ENCODE measurements around the gene SHC3. TPM values are rescaled to one million over a fixed set of nuclear protein-coding genes. Genes with fewer than 3 reads are reported as not detected.

Gene SHC3
- total RNA-seq, 1 experiment from 2014 or later, result 1.7 TPM

GRCh38 chr9:88986776-88987175 lies 191.8 kb downstream of the SHC3 start:
- no peak for DNase-seq (ENCODE audit: low read depth)

GRCh38 chr9:88985616-88986015 lies 193.0 kb downstream of the SHC3 start:
- no peak for DNase-seq (ENCODE audit: low read depth)

DNA sequence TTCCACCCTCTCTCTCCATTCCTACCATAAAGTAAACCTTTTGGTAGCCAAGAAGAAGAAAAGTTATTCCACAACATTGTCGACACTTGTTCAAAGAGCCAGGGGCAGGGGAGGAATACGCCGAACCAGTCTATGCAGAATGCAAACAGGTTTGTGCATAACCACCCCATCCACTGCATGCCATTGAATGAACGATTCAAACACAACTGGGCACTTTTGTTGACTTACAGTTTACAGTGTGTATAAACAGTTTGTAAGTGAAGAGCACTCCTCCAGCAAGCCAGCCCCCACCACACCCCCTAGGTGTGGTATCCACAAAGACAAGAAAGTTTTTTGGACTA lies 194.1 kb downstream of the SHC3 start:
- DNase-seq (ENCODE audit: low read depth), result no peak

DNA sequence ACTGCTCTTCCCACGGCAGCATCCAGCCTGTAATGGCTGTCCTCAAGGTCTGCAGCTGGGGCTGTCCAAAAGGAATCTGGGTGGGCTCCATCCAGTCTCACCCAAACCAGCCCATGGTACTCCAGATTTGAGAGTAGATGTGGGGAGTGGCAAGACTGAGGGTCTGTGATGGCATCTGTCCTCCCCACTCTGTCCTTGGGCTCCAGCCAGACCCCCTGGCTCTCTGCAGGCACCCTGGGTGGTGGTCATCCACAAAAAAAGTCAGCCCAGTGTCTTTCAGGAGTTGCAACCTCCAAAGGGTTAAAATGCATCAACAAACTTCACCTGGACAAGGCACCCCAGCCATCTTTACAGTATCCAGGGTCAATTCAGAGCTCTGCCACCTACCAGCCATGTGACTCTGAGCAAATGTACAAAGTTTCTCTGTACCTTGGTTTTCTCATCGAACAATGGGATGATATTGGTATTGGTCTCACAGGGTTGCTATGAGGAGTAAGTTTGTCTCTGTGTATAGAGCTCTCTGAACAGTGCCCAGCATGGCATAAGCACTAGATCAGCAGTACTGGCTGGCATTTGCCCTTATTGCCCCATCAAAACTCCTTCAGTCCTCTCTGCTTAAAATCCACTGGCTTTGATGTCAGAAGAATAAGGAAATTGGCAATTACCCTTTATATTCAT lies 194.6 kb downstream of the SHC3 start:
- DNase-seq (ENCODE audit: low read depth), result no peak

GRCh38 chr9:88980740-88981203 lies 197.8 kb downstream of the SHC3 start:
- peak; percentile 33 for DNase-seq (ENCODE audit: low read depth)

GRCh38 chr9:88979791-88980190 lies 198.8 kb downstream of the SHC3 start:
- no peak for DNase-seq (ENCODE audit: low read depth)

DNA sequence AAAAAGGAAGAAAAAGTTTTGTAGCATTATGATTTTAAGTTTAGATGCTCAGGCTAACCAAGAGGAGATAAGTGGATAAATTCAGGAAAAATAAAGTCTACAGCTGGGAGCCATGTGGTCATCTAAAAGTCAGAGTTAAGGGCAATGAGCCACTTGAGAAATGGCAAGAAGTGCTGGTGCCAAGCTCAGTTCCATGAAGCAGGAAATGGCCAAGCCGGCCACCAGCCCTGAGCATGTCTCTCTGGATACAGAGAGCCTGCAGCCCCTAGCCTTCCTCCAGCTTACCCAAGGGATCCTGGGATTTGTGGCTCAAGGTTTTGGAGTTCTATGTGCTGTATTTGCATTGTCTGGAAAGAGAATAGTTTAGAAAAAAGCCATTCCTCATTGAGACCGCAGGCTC lies 199.6 kb downstream of the SHC3 start:
- DNase-seq (ENCODE audit: low read depth), result no peak

DNA sequence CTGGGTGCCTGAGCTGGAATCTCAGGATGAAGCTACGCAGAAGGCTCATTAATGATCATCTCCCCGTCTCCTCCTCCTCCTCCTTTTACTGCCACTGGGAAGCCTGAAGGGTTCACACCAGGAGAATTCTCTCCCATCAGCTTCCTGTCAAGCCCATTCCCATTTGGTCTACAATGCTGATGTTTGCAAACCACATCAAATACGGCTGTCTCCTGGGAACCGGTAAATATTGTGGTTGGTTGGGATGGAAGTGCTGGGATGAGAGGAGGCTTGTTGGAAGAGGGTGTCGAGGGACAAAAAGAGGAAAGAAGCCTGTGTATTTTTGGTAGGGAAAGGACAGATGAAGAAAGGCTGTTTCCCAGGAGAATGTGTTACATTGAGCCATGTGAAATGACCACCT lies 200.6 kb downstream of the SHC3 start:
- peak; percentile 73 for DNase-seq (ENCODE audit: low read depth)

- no peak for DNase-seq (ENCODE audit: low read depth)
Measured at GRCh38 chr9:88976890-88977257, 201.7 kb downstream of the SHC3 start.

- no peak for DNase-seq (ENCODE audit: low read depth)
Measured at GRCh38 chr9:88975966-88976889, 202.4 kb downstream of the SHC3 start.

GRCh38 chr9:88974641-88975040 lies 204.0 kb downstream of the SHC3 start:
- DNase-seq (ENCODE audit: low read depth), result no peak

- peak; percentile 57 for DNase-seq (ENCODE audit: low read depth)
Measured at GRCh38 chr9:88973281-88974045, 205.2 kb downstream of the SHC3 start.

DNA sequence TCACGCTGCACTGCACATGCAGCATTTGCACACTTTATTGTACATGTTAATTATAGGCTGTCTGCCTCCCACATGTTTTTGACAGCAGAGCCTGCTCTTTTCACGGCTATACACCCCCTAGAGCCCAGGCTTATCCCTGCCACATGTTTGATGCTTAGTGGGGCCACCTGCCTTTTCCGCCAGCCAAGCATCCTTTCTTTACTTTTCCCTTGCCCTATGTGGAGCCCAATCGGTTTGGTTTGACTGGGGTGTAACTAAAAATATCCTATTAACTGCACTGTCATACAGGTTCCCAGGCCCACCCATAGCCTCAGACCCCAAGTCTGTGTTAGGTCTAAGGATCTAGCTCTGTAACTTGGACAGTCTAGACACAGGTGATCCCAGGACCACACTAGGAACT lies 206.2 kb downstream of the SHC3 start:
- DNase-seq (ENCODE audit: low read depth), result no peak

GRCh38 chr9:88971131-88971960 lies 207.3 kb downstream of the SHC3 start:
- no peak for DNase-seq (ENCODE audit: low read depth)

DNA sequence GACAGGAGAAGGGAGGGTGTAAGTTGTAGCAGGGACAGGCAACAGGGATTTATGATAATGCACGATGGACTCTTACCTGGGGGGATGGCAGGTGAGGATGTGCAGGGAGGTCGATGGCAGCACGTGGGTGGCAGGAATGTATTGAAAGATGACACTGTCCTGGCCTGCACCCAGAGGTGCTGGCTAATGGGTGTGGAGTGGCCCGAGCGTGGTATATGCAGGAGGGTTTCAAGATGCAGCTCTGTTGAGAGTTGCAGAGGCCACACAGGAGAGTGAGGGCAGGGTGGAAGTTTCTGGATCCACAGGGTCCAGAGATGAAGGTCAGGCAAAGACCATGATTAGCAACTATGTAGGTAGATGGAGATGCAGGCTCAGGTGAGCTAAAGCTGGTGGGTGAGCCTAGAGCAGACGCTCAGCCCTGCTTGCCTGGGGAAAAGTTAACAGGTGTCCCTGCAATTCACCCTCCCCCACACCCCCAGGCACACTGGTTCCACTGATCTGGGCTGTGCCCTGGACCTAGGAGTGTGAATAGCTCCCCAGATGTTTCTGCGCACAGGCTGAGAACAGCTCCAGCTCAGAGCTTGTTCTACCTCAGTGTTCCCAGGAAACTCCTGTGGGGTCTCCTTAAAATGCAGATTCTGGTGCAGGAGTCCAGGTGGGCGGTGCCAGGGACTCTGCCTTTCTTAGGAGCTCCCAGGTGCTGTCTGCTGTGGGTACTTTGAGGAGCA lies 208.8 kb downstream of the SHC3 start:
- DNase-seq (ENCODE audit: low read depth), result no peak

GRCh38 chr9:88968799-88969198 lies 209.8 kb downstream of the SHC3 start:
- no peak for DNase-seq (ENCODE audit: low read depth)

DNA sequence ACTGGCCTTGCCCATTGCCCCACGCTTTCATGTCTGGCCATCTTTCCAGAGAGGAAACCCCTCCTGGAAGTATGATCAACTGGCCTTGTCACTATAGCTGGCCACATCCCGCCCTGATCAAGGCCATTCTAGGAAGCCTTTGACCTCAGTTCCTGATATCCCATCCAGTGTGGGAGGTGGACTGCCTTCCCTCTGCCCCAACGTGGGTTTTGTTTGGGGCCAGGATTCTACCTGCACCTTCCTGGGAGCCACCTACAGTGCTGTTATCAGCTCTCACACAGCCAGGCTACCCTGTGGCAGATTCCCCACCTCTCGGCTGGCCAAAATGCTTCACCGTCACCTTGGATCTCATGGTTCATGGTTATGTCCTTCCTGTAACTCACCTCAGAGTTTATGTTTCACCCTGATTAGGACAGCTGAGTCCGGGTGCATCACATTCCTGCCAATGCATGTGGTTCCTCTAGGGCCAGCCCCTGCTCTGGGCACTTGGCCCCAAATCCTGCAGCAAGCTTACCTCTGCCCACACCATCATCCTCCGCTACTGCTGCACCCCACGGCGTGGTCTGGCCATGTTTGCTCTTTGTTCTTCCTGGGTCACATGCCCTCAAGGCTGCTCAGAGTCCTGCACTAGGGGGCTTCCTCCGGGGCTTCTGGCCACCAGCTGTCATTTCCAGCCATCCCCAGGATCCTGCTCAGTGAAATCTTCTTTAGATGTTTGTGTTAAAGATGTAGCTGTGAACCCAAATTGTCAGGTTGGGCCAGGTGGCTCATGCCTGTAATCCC lies 211.5 kb downstream of the SHC3 start:
- no peak for DNase-seq (ENCODE audit: low read depth)

GRCh38 chr9:88965473-88965872 lies 213.1 kb downstream of the SHC3 start:
- no peak for DNase-seq (ENCODE audit: low read depth)

GRCh38 chr9:88960632-88961031 lies 218.0 kb downstream of the SHC3 start:
- no peak for DNase-seq (ENCODE audit: low read depth)

All from RPMI7951 (cell line).